GM19328 (cell line): Measurements from ENCODE around the gene UPK1A.
A peak's percentile ranks its signal among the peaks of the same experiment; 100 is the strongest.
"Not testable (repeated sequence)": the region's sequence is repeated elsewhere in the genome, so short reads cannot be mapped to it uniquely, and the experiment has no call there.

Experiments
- ATAC-seq: cut with Tn5 transposase; IDR thresholded peaks from one replicate; pipeline ENCODE4 v1.9.1; 2021; ENCODE audit warnings: mild to moderate bottlenecking, moderate library complexity; ENCODE audit not compliant: unreplicated experiment

The UPK1A gene

GRCh38 chr19:35716801-35717664, 50.7 kb downstream of the UPK1A start:
- peak; percentile 57 for ATAC-seq

GRCh38 chr19:35717665-35718344, 51.5 kb downstream of the UPK1A start, which contains the start of gene KMT2B:
TSS of gene KMT2B (plus strand) at chr19:35718003. CDS start at chr19:35718019, 16 bp downstream.
- ATAC-seq: no peak

- no peak for ATAC-seq
Observed at GRCh38 chr19:35718345-35719041, 52.2 kb downstream of the UPK1A start.

GRCh38 chr19:35719402-35720162, 53.3 kb downstream of the UPK1A start:
- ATAC-seq: no peak

- ATAC-seq: no peak
Observed at GRCh38 chr19:35720163-35720524, 53.8 kb downstream of the UPK1A start.

GRCh38 chr19:35720648-35721047, 54.3 kb downstream of the UPK1A start:
- ATAC-seq: no peak

GRCh38 chr19:35721374-35721773, 55.1 kb downstream of the UPK1A start:
- no peak for ATAC-seq

GRCh38 chr19:35722461-35722860, 56.1 kb downstream of the UPK1A start:
- no peak for ATAC-seq

- ATAC-seq: no peak
Observed at GRCh38 chr19:35722897-35723296, 56.6 kb downstream of the UPK1A start.

- no peak for ATAC-seq
Observed at GRCh38 chr19:35723671-35724070, 57.4 kb downstream of the UPK1A start.

- ATAC-seq: not testable (repeated sequence)
Observed at GRCh38 chr19:35724132-35724531, 57.8 kb downstream of the UPK1A start.

GRCh38 chr19:35724560-35724959, 58.2 kb downstream of the UPK1A start:
- no peak for ATAC-seq

- ATAC-seq: no peak
Observed at GRCh38 chr19:35725216-35725861, 59.0 kb downstream of the UPK1A start.

GRCh38 chr19:35727053-35727955, 61.0 kb downstream of the UPK1A start:
- ATAC-seq: no peak
